Stimulated activated naive CD8-positive, alpha-beta T cell treated with anti-CD3 and anti-CD28 coated beads, Interleukin-15, Interleukin-2, amounts not matched to agents 100 U/mL and 50 U/mL, for 24 hours (primary cell): ENCODE measurements around the gene LRRC4C.
"Not testable (repeated sequence)": the region's sequence is repeated elsewhere in the genome, so short reads cannot be mapped to it uniquely, and the experiment has no call there.

Source experiments
- ATAC-seq: fragments of 150-1000 bp; cut with Tn5 transposase; one replicate; pipeline ENCODE4 v1.10.0; 2021
- DNase-seq: peaks from one replicate; pipeline ENCODE4 v3.0.0; 2021

LRRC4C gene

GRCh38 chr11:40168414-40168813, 1291.0 kb downstream of the LRRC4C start:
- ATAC-seq (no peak), DNase-seq (no peak)

- DNase-seq, ATAC-seq: not testable (repeated sequence)
Observed at GRCh38 chr11:40167805-40168204, 1291.6 kb downstream of the LRRC4C start.

- ATAC-seq (no peak), DNase-seq (no peak)
Observed at GRCh38 chr11:40166892-40167291, 1292.6 kb downstream of the LRRC4C start.

GRCh38 chr11:40162901-40163883, 1296.3 kb downstream of the LRRC4C start:
- no peak for ATAC-seq

GRCh38 chr11:40161854-40162410, 1297.5 kb downstream of the LRRC4C start:
- ATAC-seq (no peak), DNase-seq (no peak)

More at GRCh38 chr11:40162901-40163883, 1296.3 kb downstream of the LRRC4C start:
- no peak for DNase-seq

GRCh38 chr11:40160418-40160817, 1299.0 kb downstream of the LRRC4C start:
- ATAC-seq (no peak), DNase-seq (no peak)

- ATAC-seq: no peak
- no peak for DNase-seq
Observed at GRCh38 chr11:40149721-40150120, 1309.7 kb downstream of the LRRC4C start.

- ATAC-seq (no peak), DNase-seq (no peak)
Observed at GRCh38 chr11:40140560-40140959, 1318.9 kb downstream of the LRRC4C start.

- ATAC-seq: no peak
- no peak for DNase-seq
Observed at GRCh38 chr11:40139536-40139935, 1319.9 kb downstream of the LRRC4C start.

- ATAC-seq (no peak), DNase-seq (no peak)
Observed at GRCh38 chr11:40139066-40139465, 1320.4 kb downstream of the LRRC4C start.

GRCh38 chr11:40134820-40135570, 1324.5 kb downstream of the LRRC4C start:
- ATAC-seq (no peak), DNase-seq (no peak)

- no peak for ATAC-seq
- no peak for DNase-seq
Observed at GRCh38 chr11:40133498-40133897, 1326.0 kb downstream of the LRRC4C start.

GRCh38 chr11:40132912-40133311, 1326.5 kb downstream of the LRRC4C start:
- DNase-seq (no peak), ATAC-seq (no peak)

- DNase-seq (no peak), ATAC-seq (no peak)
Observed at GRCh38 chr11:40130427-40130826, 1329.0 kb downstream of the LRRC4C start.

- no peak for DNase-seq
Observed at GRCh38 chr11:40129266-40129665, 1330.2 kb downstream of the LRRC4C start.

GRCh38 chr11:40125054-40125453, 1334.4 kb downstream of the LRRC4C start:
- ATAC-seq (no peak), DNase-seq (no peak)

More at GRCh38 chr11:40129266-40129665, 1330.2 kb downstream of the LRRC4C start:
- no peak for ATAC-seq

- ATAC-seq (no peak), DNase-seq (no peak)
Observed at GRCh38 chr11:40119661-40120060, 1339.8 kb downstream of the LRRC4C start.

- DNase-seq (no peak), ATAC-seq (no peak)
Observed at GRCh38 chr11:40118780-40119179, 1340.7 kb downstream of the LRRC4C start.

GRCh38 chr11:40118026-40118425, 1341.4 kb downstream of the LRRC4C start:
- ATAC-seq (no peak), DNase-seq (no peak)

GRCh38 chr11:40104941-40105550, 1354.4 kb downstream of the LRRC4C start:
- DNase-seq (no peak), ATAC-seq (no peak)

- DNase-seq: no peak
- ATAC-seq: no peak
Observed at GRCh38 chr11:40100781-40101180, 1358.7 kb downstream of the LRRC4C start.

GRCh38 chr11:40100162-40100553, 1359.3 kb downstream of the LRRC4C start:
- ATAC-seq (no peak), DNase-seq (no peak)
